K562 (cell line): ENCODE results near the gene EFHD2. TPM values are rescaled to one million over a fixed set of nuclear protein-coding genes. Genes with fewer than 3 reads are reported as not detected.

Experiments used
- ATAC-seq: fragments of 200-7000 bp; cut with Tn5 transposase; 3 replicates; pipeline ENCODE4 v1.9.1; 2020; ENCODE audit warnings: moderate library complexity
- BruUV-seq: library from RNA; stranded (reverse); fragments of 400-500 nt; replicated peaks from 2 replicates; lab custom pipeline; 2021; lab: Mats Ljungman, UMichigan
- CTCF ChIA-PET: fragments of 300-600 bp; formaldehyde crosslinking; extraction: SDS; loops from one replicate; lab custom pipeline; 2021; ENCODE audit warnings: low intra/inter-chr PET ratio; lab: Yijun Ruan, JAX
- POLR2A ChIA-PET: fragments of 300-600, 350-650 bp; sonication (Branson Sonifier 250); formaldehyde crosslinking; extraction: SDS; loops from one replicate; lab custom pipeline; 2021; ENCODE audit warnings: antibody characterized with exemption, inconsistent platforms; lab: Yijun Ruan, JAX
- DNase-seq, 4 experiments: peaks; one replicate each; pipeline versions ENCODE4 v3.0.0 to v3.0.0-alpha.2; 2011 to 2018; ENCODE audit warnings: low spot score in 3 of 4, mixed read lengths in 3 of 4; ENCODE audit errors: extremely low read depth in 1 of 4
- FAIRE-seq: peaks from 2 replicates; lab custom pipeline; 2011; peaks lifted over from hg19 to GRCh38; lab: Jason Lieb, UNC
- H2AFZ ChIP-seq: 2 replicates; pipeline ENCODE4 v1.6.0; 2011; ENCODE audit warnings: low read depth, low read length, control low read depth, inconsistent platforms
- H3K27ac ChIP-seq: fragments of 200-600 bp; 3 replicates; pipeline ENCODE4 v1.8.0; 2011; ENCODE audit warnings: low read depth, mild to moderate bottlenecking, control low read depth, inconsistent platforms, low read length, moderate library complexity, mixed read lengths; ENCODE audit errors: extremely low read depth
- H3K27me3 ChIP-seq, 2 experiments: fragments of 300-600 bp in 1 of 2; 2 replicates in 1 of 2; 3 replicates in 1 of 2; pipeline versions ENCODE4 v1.6.0 to v1.8.0; 2011; ENCODE audit warnings: inconsistent platforms in 2 of 2, low read length in 2 of 2, mild to moderate bottlenecking in 1 of 2, mixed read lengths in 1 of 2, moderate library complexity in 1 of 2; ENCODE audit not compliant: control insufficient read depth in 2 of 2, insufficient read depth in 2 of 2
- H3K36me3 ChIP-seq: fragments of 300-600 bp; 3 replicates; pipeline ENCODE4 v1.8.0; 2011; ENCODE audit warnings: mild to moderate bottlenecking, low read length, inconsistent platforms; ENCODE audit not compliant: control insufficient read depth, insufficient read depth
- H3K4me1 ChIP-seq, 2 experiments: fragments of 200-600 bp in 1 of 2; replicated peaks in 1 of 2; 2 replicates in 1 of 2; 3 replicates in 1 of 2; pipeline versions ENCODE4 v1.5.1 to v1.8.0; 2011; ENCODE audit warnings: inconsistent platforms in 2 of 2, low read length in 2 of 2, mild to moderate bottlenecking in 1 of 2, mixed read lengths in 1 of 2, moderate library complexity in 1 of 2; ENCODE audit not compliant: control insufficient read depth in 2 of 2, insufficient read depth in 2 of 2
- H3K4me2 ChIP-seq: 2 replicates; pipeline ENCODE4 v1.6.1; 2011; ENCODE audit warnings: low read length, control low read depth, inconsistent platforms, mixed read lengths; ENCODE audit not compliant: insufficient read depth
- H3K4me3 ChIP-seq: fragments of 200-600 bp; sonication (generic), shearing (Covaris generic); 2 replicates; pipeline ENCODE4 v1.5.1; 2016; ENCODE audit warnings: control low read depth, inconsistent platforms
- H3K79me2 ChIP-seq: fragments of 200-600 bp; 3 replicates; pipeline ENCODE4 v1.8.0; 2011; ENCODE audit warnings: low read length, inconsistent platforms; ENCODE audit not compliant: control insufficient read depth, insufficient read depth
- H3K9ac ChIP-seq, 2 experiments: 2 replicates each; pipeline versions ENCODE4 v1.6.0 to v1.6.1; 2011; ENCODE audit warnings: low read depth in 2 of 2, low read length in 2 of 2, control low read depth in 1 of 2, inconsistent platforms in 1 of 2, mild to moderate bottlenecking in 1 of 2, mixed read lengths in 1 of 2; ENCODE audit not compliant: insufficient read depth in 1 of 2
- H3K9me1 ChIP-seq: one replicate; pipeline ENCODE4 v1.6.0; 2011; ENCODE audit warnings: inconsistent platforms, mild to moderate bottlenecking, low read length, moderate library complexity; ENCODE audit not compliant: control insufficient read depth, insufficient read depth
- H3K9me3 ChIP-seq: replicated peaks from 2 replicates; pipeline ENCODE4 v1.5.1; 2011; ENCODE audit warnings: low read depth, low read length, inconsistent platforms; ENCODE audit not compliant: control insufficient read depth, insufficient read depth
- H4K20me1 ChIP-seq: replicated peaks from 2 replicates; pipeline ENCODE4 v1.6.1; 2011; ENCODE audit warnings: low read length, inconsistent platforms, mixed read lengths; ENCODE audit not compliant: control insufficient read depth, insufficient read depth
- ADNP ChIP-seq: fragments of 200-800 bp; sonication (Bioruptor generic); IDR thresholded peaks from 2 replicates; pipeline ENCODE4 v1.6.1; 2016; ENCODE audit warnings: missing genetic modification characterization, missing compliant biosample characterization
- BCOR ChIP-seq: fragments of 450-650 bp; IDR thresholded peaks from 2 replicates; pipeline ENCODE4 v1.6.1; 2016
- E2F3 ChIP-seq: fragments of 250-450 bp; sonication (Bioruptor Pico); IDR thresholded peaks from 2 replicates; pipeline ENCODE4 v1.4.0; 2020; ENCODE audit warnings: mild to moderate bottlenecking
- EGR1 ChIP-seq: fragments of 450-650 bp; conservative IDR thresholded peaks from 2 replicates; pipeline ENCODE4 v1.6.1; 2017; ENCODE audit warnings: mild to moderate bottlenecking
- GTF2A2 ChIP-seq: IDR thresholded peaks from 2 replicates; pipeline ENCODE4 v1.6.1; 2016; ENCODE audit warnings: mild to moderate bottlenecking, missing genetic modification characterization, missing compliant biosample characterization
- HDGF ChIP-seq: fragments of 450-650 bp; IDR thresholded peaks from 2 replicates; pipeline ENCODE4 v1.6.1; 2016
- MAFK ChIP-seq: IDR thresholded peaks from 2 replicates; pipeline ENCODE4 v1.6.1; 2011; ENCODE audit warnings: low read length, improper control_type of control experiment
- NR2C2 ChIP-seq, 2 experiments: fragments of 200-800 bp in 1 of 2; sonication (Bioruptor generic) in 1 of 2; sonication (generic) in 1 of 2; formaldehyde crosslinking in 1 of 2; IDR thresholded peaks; 2 replicates each; pipeline versions ENCODE4 v1.6.1 to v1.8.0; 2016 to 2022; ENCODE audit warnings: mild to moderate bottlenecking in 1 of 2, missing compliant biosample characterization in 1 of 2, missing genetic modification characterization in 1 of 2, missing genetic modification reagents in 1 of 2
- PATZ1 ChIP-seq: fragments of 250-450 bp; sonication (Bioruptor Pico); IDR thresholded peaks from 2 replicates; pipeline ENCODE4 v1.5.0; 2020; ENCODE audit warnings: mild to moderate bottlenecking, borderline replicate concordance
- RB1 ChIP-seq: fragments of 450-650 bp; IDR thresholded peaks from 2 replicates; pipeline ENCODE4 v1.6.1; 2017; ENCODE audit warnings: low read depth, mild to moderate bottlenecking
- RCOR1 ChIP-seq, 2 experiments: IDR thresholded peaks; 2 replicates each; pipeline ENCODE4 v1.6.1; 2012; ENCODE audit warnings: low read depth in 2 of 2, low read length in 2 of 2, borderline replicate concordance in 1 of 2, improper control_type of control experiment in 1 of 2
- SMARCA5 ChIP-seq: fragments of 450-650 bp; IDR thresholded peaks from 2 replicates; pipeline ENCODE4 v1.6.1; 2016
- U2AF2 ChIP-seq: fragments of 200-400 bp; formaldehyde crosslinking; optimal IDR thresholded peaks from 2 replicates; pipeline ENCODE3; 2017; ENCODE audit warnings: low read depth, mild to moderate bottlenecking, low read length
- ZBED1 ChIP-seq: IDR thresholded peaks from 2 replicates; pipeline ENCODE4 v1.6.1; 2014
- ZNF165 ChIP-seq: fragments of 250-450 bp; sonication (Bioruptor Pico); IDR thresholded peaks from 2 replicates; pipeline ENCODE4 v1.4.0; 2020; ENCODE audit warnings: borderline replicate concordance
- ZNF212 ChIP-seq: fragments of 450-650 bp; formaldehyde crosslinking; IDR thresholded peaks from 2 replicates; pipeline ENCODE4 v1.4.0; 2020; ENCODE audit warnings: mild to moderate bottlenecking
- ZNF764 ChIP-seq: fragments of 250-450 bp; sonication (Bioruptor Pico); IDR thresholded peaks from 2 replicates; pipeline ENCODE4 v1.4.0; 2020; ENCODE audit warnings: low read depth, mild to moderate bottlenecking, moderate library complexity
- WGBS: fragments of 100-300 bp; shearing (Covaris generic); methylation state at CpG from one replicate; pipeline ENCODE4 v1.1.6; 2016; ENCODE audit warnings: low coverage, mixed read lengths; ENCODE audit not compliant: insufficient coverage; ENCODE audit errors: missing lambda C conversion rate; 5-methylcytosine and 5-hydroxymethylcytosine counted together
- in situ Hi-C: fragments of 300-500 bp; cut with MboI; formaldehyde crosslinking; loops from 4 replicates; pipeline ENCODE4 v1.15.0; 2018; ENCODE audit warnings: inconsistent platforms, mixed read lengths
- intact Hi-C: fragments of 100-400 bp; cut with micrococcal nuclease; formaldehyde crosslinking; loops from 2 replicates; pipeline ENCODE4 v1.14.2; 2022
- polyA plus RNA-seq, 8 experiments: library from polyadenylated mRNA; depleted of rRNA in 4 of 8; stranded (reverse) in 5 of 8; unstranded in 3 of 8; fragments of >200 nt; fragmentation: Nextera tagmentation in 2 of 8; fragmentation: Illumina TruSeq in 1 of 8; extraction: Ambion mirVana in 2 of 8; extraction: Trizol in 1 of 8; gene quantifications; 2 replicates each; pipeline versions ENCODE4 v1.2.1 to v1.2.3, GENCODE V29; 2011 to 2014; ENCODE audit warnings: inconsistent platforms in 1 of 8, missing spikeins in 1 of 8
- total RNA-seq, 7 experiments: library from RNA; depleted of rRNA in 6 of 7; stranded (reverse); fragments of >200 nt in 6 of 7; fragmentation: Illumina TruSeq in 2 of 7; extraction: Trizol in 2 of 7; gene quantifications; 2 replicates each; pipeline versions ENCODE4 v1.2.1 to v1.2.3, GENCODE V29; 2011 to 2021; ENCODE audit warnings: low replicate concordance in 1 of 7
- TF ChIP-seq, protein P1 (sequence below), 2 experiments: fragments of 450-650 bp in 1 of 2; sonication (generic) in 1 of 2; formaldehyde crosslinking in 1 of 2; IDR thresholded peaks in 1 of 2; conservative IDR thresholded peaks in 1 of 2; 2 replicates each; pipeline versions ENCODE4 v1.6.1 to v1.8.1; 2016 to 2023; ENCODE audit warnings: mild to moderate bottlenecking in 2 of 2, moderate library complexity in 2 of 2, inconsistent platforms in 1 of 2, missing genetic modification reagents in 1 of 2
- TF ChIP-seq, protein P2 (sequence below): sonication (generic); formaldehyde crosslinking; IDR thresholded peaks from 2 replicates; pipeline ENCODE4 v1.8.0; 2022; ENCODE audit warnings: missing genetic modification reagents, mild to moderate bottlenecking, borderline replicate concordance

EFHD2 gene
- total and polyA plus RNA-seq, 9 of the 15 experiments (the other 6 are each of a cell fraction or from before 2014, with no cell fraction given): 1.7 to 73.5 (median 25.2) TPM

DNA sequence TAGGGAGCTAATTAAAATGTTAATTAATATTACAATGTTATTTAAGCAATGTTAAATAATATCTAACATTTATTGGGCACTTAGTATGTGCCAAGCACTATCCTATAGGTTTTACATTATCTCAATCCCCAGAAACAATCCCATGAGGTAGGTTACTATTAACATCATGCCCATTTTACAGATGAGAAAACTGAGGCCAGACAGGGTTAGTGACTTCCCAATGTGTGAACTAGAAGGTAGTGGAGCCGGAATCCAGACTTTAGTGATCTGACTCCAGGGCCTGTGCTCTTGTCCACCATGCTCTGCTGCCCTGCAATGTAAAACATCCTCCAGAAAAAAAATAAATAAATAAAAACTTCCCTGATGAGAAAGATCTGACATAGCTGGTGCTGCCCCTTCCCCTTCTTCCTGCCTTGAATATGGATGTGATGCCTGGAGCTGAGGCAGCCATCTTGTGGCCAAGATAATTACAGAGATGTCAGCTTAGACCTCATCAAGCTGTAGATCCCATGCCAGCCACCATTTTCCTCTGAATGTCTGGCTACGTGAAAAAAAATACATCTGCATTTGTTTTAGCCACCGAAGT is 39.3 kb downstream of the EFHD2 start:
- H3K27me3 ChIP-seq: no peaks in the 10 kb centered on the region
- no peak overlapping the region for H3K9ac ChIP-seq
- WGBS: 46% methylated on average over 3 of the region's 3 CpGs
- 0 out of 2 replicates have a peak overlapping the region, but pooled peaks have one; percentile 46 for H2AFZ ChIP-seq
- no TSS peak for BruUV-seq
- H3K79me2 ChIP-seq: no peaks in the 10 kb centered on the region
- in situ Hi-C loops (no loop called here), intact Hi-C loops (no loop called here)
- H3K36me3 ChIP-seq: no peaks in the 10 kb centered on the region
- H3K4me2 ChIP-seq: no peak overlapping the region
- FAIRE-seq: no peak
- H3K4me3 ChIP-seq: no peak overlapping the region
- H4K20me1 ChIP-seq: no peaks in the 10 kb centered on the region
- ATAC-seq: no peak
- ChIA-PET CTCF (no interaction called here), POLR2A (interaction anchor here (1.1 kb wide), 2 partner anchors 28 to 32 kb away, joined by 3 read pairs; no protein-coding TSS in a partner anchor)
- H3K9me3 ChIP-seq: no peaks in the 10 kb centered on the region
- H3K4me1 ChIP-seq: peaks cover 7 to 12% of the 10 kb centered on the region in 2 experiments; a peak in 4 of 5 replicates
- no peaks in the 10 kb centered on the region for H3K9me1 ChIP-seq
- DNase-seq: peak in 1 of 4 experiments; percentile 8
- no peak overlapping the region for H3K27ac ChIP-seq
- TF ChIP-seq, protein P1, sequence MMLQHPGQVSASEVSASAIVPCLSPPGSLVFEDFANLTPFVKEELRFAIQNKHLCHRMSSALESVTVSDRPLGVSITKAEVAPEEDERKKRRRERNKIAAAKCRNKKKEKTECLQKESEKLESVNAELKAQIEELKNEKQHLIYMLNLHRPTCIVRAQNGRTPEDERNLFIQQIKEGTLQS (IDR thresholded peaks at IDR 0.05): no peak
- TF ChIP-seq, protein P1 (CRISPR knock-in tag; conservative IDR thresholded peaks at IDR 0.05): no peak
- TF ChIP-seq PATZ1 (CRISPR knock-in tag) (no peak), ADNP (tag) (peak; percentile 97), E2F3 (CRISPR knock-in tag) (no peak), HDGF (no peak), U2AF2 (no peak), RCOR1 (IDR thresholded peaks at IDR 0.05; ENCODE audit: borderline replicate concordance in 1 of 2, low read depth in 2 of 2, low read length in 2 of 2) (peak in 1 of 2 experiments; percentile 82; a peak in 2 of 4 replicates), ZBED1 (no peak), RB1 (no peak), SMARCA5 (peak; percentile 73), ZNF165 (CRISPR knock-in tag) (no peak), GTF2A2 (tag) (no peak), EGR1 (no peak), NR2C2 (CRISPR knock-in tag; IDR thresholded peaks at IDR 0.05) (no peak), NR2C2 (tag; IDR thresholded peaks at IDR 0.05) (no peak), ZNF212 (CRISPR knock-in tag) (no peak), BCOR (peak; percentile 99), MAFK (no peak), ZNF764 (CRISPR knock-in tag) (no peak)
- TF ChIP-seq, protein P2, sequence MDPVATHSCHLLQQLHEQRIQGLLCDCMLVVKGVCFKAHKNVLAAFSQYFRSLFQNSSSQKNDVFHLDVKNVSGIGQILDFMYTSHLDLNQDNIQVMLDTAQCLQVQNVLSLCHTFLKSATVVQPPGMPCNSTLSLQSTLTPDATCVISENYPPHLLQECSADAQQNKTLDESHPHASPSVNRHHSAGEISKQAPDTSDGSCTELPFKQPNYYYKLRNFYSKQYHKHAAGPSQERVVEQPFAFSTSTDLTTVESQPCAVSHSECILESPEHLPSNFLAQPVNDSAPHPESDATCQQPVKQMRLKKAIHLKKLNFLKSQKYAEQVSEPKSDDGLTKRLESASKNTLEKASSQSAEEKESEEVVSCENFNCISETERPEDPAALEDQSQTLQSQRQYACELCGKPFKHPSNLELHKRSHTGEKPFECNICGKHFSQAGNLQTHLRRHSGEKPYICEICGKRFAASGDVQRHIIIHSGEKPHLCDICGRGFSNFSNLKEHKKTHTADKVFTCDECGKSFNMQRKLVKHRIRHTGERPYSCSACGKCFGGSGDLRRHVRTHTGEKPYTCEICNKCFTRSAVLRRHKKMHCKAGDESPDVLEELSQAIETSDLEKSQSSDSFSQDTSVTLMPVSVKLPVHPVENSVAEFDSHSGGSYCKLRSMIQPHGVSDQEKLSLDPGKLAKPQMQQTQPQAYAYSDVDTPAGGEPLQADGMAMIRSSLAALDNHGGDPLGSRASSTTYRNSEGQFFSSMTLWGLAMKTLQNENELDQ (CRISPR knock-in tag): no peak
